Measurements from ENCODE around the gene SPINT2.

DNA sequence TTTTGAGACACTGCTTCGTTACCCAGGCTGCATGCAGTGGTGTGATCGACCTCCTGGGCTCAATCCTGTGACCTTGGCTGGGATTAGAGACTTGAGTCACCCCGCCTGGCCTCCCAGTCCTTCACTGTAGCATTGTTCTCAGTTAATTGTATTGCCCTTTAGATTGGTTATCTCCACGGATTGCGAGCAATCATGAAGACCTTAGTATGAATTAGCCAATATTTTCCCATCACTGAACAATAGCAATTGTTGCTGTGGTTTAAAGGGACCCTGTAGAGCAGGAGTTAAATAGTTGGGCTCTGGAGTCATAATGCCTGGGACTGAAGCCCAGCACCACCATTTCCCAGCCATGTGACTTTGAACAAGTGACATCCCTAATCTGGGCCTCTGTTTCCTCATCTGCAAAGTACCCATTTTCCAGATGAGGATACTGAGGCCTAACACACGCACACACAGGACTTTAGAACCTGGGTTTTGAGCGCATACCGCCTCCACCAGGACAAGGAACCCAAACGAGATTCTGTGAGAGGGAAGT, 16.6 kb upstream of the SPINT2 start:
- TF ChIP-seq EZH2 (IDR thresholded peaks at IDR 0.05) (no peak), POLR2AphosphoS5 (IDR thresholded peaks at IDR 0.05; ENCODE audit: borderline replicate concordance, low read depth, low read length) (no peak), FOXP2 (optimal IDR thresholded peaks at IDR 0.05; ENCODE audit: control extremely low read depth, extremely low read length, insufficient read depth) (no peak)

Measured in SK-N-MC (cell line).